Lower leg skin (tissue), 4 donors: Measurements from ENCODE around the gene SAP30L. TPM values are rescaled to one million over a fixed set of nuclear protein-coding genes. Genes with fewer than 3 reads are reported as not detected.

ENCODE experiments used
- DNase-seq, 2 donors: peaks; one replicate each; pipeline ENCODE4 v3.0.0-alpha.2; 2019; ENCODE audit warnings: low spot score in 2 of 2
- H3K4me3 ChIP-seq: fragments of 200-600 bp; sonication (generic); 2 replicates; pipeline ENCODE4 v1.5.1; 2017; ENCODE audit warnings: mild to moderate bottlenecking, low read depth; ENCODE audit not compliant: poor library complexity, severe bottlenecking
- CTCF ChIP-seq, 3 donors: fragments of 450-650 bp; IDR thresholded peaks; one replicate each; pipeline ENCODE4 v1.5.1; 2016; ENCODE audit warnings: antibody characterized with exemption in 3 of 3, mild to moderate bottlenecking in 3 of 3, moderate library complexity in 2 of 3
- POLR2A ChIP-seq, 2 donors: fragments of 450-650 bp; IDR thresholded peaks; one replicate each; pipeline ENCODE4 v1.6.1; 2016 to 2017; ENCODE audit warnings: antibody characterized with exemption in 2 of 2, mild to moderate bottlenecking in 1 of 2, moderate library complexity in 1 of 2
- WGBS, 2 donors: methylation state at CpG; one replicate each; pipeline ENCODE4 v1.1.5; 2018; 5-methylcytosine and 5-hydroxymethylcytosine counted together
- intact Hi-C: fragments of 100-400 bp; cut with DNase I; formaldehyde crosslinking; loops from one replicate; pipeline ENCODE4 v1.15.0; 2023; ENCODE audit warnings: low total_unique reads
- total RNA-seq, 4 donors: library from RNA; depleted of rRNA; stranded (reverse); fragments of >200 nt; gene quantifications; one replicate each; pipeline ENCODE4 v1.1.0, GENCODE V29; 2016

SAP30L gene
- total RNA-seq, 4 donors from 2014 or later = 28.3 to 54.4 (median 39.9) TPM

GRCh38 chr5:154470947-154471870, 25.4 kb downstream of the SAP30L start:
- DNase-seq = no peak
- TF ChIP-seq CTCF (IDR thresholded peaks at IDR 0.05) (no peak), POLR2A (IDR thresholded peaks at IDR 0.05) (no peak)
- H3K4me3 ChIP-seq = no peak overlapping the region
- intact Hi-C loops = no loop called here
- 25 to 30% methylated on average over 11 of the region's 11 CpGs for WGBS, 2 donors

- H3K4me3 ChIP-seq = no peak overlapping the region
- peak in 1 of 2 donors; percentile 78 for DNase-seq
- 9 to 13% methylated on average over 32 to 35 of the region's 35 CpGs for WGBS, 2 donors
- no peak for TF ChIP-seq POLR2A (IDR thresholded peaks at IDR 0.05)
- no peak for TF ChIP-seq CTCF (IDR thresholded peaks at IDR 0.05)
- intact Hi-C loops = no loop called here
Measured at GRCh38 chr5:154472871-154473580, 27.2 kb downstream of the SAP30L start.

- H3K4me3 ChIP-seq = no peak overlapping the region
- no peak for TF ChIP-seq POLR2A (IDR thresholded peaks at IDR 0.05)
- TF ChIP-seq CTCF (IDR thresholded peaks at IDR 0.05) = no peak
- intact Hi-C loops = no loop called here
- 5 to 15% methylated on average over 36 to 37 of the region's 40 CpGs for WGBS, 2 donors
- peak in 1 of 2 donors; percentile 62 for DNase-seq
Measured at GRCh38 chr5:154473581-154474283, 27.9 kb downstream of the SAP30L start.

- TF ChIP-seq POLR2A (IDR thresholded peaks at IDR 0.05) (no peak), CTCF (IDR thresholded peaks at IDR 0.05) (no peak)
- intact Hi-C loops = no loop called here
- WGBS, 2 donors = 23 to 26% methylated on average over 17 of the region's 17 CpGs
- DNase-seq = peak in 1 of 2 donors; percentile 52
- H3K4me3 ChIP-seq = no peak overlapping the region
Measured at GRCh38 chr5:154474396-154475334, 28.9 kb downstream of the SAP30L start.
